WTC11 (cell line): ENCODE data around the gene SSRP1.

Source experiments
- TF ChIP-seq, protein P1 (sequence below): fragments of 200-600 bp; IDR thresholded peaks from 2 replicates; pipeline ENCODE4 v1.8.0; 2022; ENCODE audit warnings: antibody characterized with exemption
- TF ChIP-seq, protein P2 (sequence below): sonication (generic); formaldehyde crosslinking; IDR thresholded peaks from 2 replicates; pipeline ENCODE4 v1.8.1; 2023; ENCODE audit warnings: mild to moderate bottlenecking, missing genetic modification reagents, moderate library complexity

DNA sequence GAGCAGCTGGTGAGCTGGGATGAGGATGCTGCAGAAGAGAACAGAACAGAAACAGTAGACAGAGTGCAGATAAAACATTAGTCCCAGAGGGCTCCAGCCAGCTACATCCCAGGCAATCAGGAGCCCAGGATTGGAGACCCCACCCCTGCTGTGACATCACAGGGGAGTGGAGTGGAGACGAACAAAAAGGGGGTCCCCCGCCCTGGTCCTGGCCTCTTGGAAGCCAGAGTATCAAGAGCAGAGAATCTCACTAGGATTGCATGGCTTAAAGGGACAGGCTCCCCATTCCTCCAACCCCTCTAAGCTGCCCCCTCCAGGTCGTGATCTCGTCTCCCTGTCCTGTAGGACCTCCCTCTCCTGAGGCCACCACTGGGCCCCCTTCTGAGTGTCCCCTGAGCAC, 2.5 kb upstream of the SSRP1 start, which contains the start of gene P2RX3:
- TF ChIP-seq, protein P1, sequence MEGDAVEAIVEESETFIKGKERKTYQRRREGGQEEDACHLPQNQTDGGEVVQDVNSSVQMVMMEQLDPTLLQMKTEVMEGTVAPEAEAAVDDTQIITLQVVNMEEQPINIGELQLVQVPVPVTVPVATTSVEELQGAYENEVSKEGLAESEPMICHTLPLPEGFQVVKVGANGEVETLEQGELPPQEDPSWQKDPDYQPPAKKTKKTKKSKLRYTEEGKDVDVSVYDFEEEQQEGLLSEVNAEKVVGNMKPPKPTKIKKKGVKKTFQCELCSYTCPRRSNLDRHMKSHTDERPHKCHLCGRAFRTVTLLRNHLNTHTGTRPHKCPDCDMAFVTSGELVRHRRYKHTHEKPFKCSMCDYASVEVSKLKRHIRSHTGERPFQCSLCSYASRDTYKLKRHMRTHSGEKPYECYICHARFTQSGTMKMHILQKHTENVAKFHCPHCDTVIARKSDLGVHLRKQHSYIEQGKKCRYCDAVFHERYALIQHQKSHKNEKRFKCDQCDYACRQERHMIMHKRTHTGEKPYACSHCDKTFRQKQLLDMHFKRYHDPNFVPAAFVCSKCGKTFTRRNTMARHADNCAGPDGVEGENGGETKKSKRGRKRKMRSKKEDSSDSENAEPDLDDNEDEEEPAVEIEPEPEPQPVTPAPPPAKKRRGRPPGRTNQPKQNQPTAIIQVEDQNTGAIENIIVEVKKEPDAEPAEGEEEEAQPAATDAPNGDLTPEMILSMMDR, result no peak
- TF ChIP-seq, protein P2, sequence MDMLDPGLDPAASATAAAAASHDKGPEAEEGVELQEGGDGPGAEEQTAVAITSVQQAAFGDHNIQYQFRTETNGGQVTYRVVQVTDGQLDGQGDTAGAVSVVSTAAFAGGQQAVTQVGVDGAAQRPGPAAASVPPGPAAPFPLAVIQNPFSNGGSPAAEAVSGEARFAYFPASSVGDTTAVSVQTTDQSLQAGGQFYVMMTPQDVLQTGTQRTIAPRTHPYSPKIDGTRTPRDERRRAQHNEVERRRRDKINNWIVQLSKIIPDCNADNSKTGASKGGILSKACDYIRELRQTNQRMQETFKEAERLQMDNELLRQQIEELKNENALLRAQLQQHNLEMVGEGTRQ (CRISPR knock-in tag), result no peak
